ENCODE data around the gene UBE2E1. TPM values are rescaled to one million over a fixed set of nuclear protein-coding genes. Genes with fewer than 3 reads are reported as not detected.
A peak's percentile ranks its signal among the peaks of the same experiment; 100 is the strongest.

Gene UBE2E1
- total and polyA plus RNA-seq, 2 of the 4 experiments (the other 2 are of a cell fraction), result 54.1 to 91.6 TPM

DNA sequence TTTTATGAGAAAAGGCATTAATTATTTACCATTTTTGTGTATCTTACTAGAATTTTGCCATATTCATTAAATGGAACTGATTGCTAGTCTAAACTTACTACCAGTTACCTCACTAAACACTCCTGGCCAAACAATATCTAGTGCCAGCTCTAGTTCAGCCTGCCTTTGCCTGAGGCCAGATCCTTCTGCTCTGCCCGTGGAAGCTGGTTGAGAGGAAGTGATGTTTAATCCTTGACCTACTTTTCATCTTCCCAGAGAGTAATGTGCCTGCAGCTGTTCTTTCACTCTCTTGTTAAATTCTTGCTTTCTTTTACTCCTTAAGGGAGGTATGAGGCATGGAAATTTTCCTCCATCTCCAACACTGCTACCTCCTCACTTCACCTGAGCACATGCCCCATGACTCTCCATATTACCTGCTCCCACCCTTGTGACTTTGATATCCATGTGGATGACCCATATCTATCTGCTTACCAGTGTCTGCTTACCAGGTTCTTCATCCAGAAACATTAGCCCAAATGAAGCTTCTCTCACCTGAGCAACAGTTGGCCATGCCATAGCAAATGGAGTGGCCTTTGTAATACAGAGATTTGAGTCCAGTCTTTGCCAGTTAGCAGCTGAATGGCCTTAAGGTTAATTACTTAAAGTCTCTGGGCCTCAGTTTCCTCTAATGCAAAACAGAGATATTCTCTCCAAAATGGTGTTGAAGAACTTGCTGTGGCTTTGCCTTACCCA is 53.4 kb downstream of the UBE2E1 start:
- WGBS, 2 experiments (ENCODE audit: extremely low coverage in 2 of 2, insufficient read length in 1 of 2), result no CpG with 5 or more reads among the region's 1 CpG
- peaks cover 14 to 73% of the 10 kb centered on the region in 2 experiments for H3K79me1 ChIP-seq (ENCODE audit: low read depth in 1 of 2, low read length in 2 of 2)
- H2BK15ac ChIP-seq (ENCODE audit: low read depth, low read length), result no peak overlapping the region
- H3K4ac ChIP-seq (ENCODE audit: low read depth, low read length), result no peak overlapping the region
- H2AK9ac ChIP-seq (replicated peaks; ENCODE audit: low read depth, low read length, poor library complexity), result no peak overlapping the region
- no peak overlapping the region for H4K8ac ChIP-seq (ENCODE audit: low read depth in 2 of 2, low read length in 2 of 2)
- H2BK5ac ChIP-seq (ENCODE audit: low read depth, low read length, poor library complexity, severe bottlenecking), result no peak overlapping the region
- ATAC-seq (ENCODE audit: low read depth) (peak; percentile 47), DNase-seq (peak; percentile 39)
- H2AFZ ChIP-seq (replicated peaks; ENCODE audit: low read length, poor library complexity), result no peak overlapping the region
- peaks cover 16% of the 10 kb centered on the region for H3K4me1 ChIP-seq (ENCODE audit: control insufficient read depth, insufficient read depth, low read length)
- in situ Hi-C loops (cut with MboI; ENCODE audit: low sequenced_read_pairs) (no loop called here), dilution Hi-C loops (cut with HindIII; ENCODE audit: low sequenced_read_pairs, unreplicated experiment) (no loop called here), intact Hi-C loops (cut with micrococcal nuclease) (no loop called here)
- H2AK5ac ChIP-seq (ENCODE audit: low read depth, low read length), result no peak overlapping the region; the same call in 1 of the 2 replicates
- no peak overlapping the region; the same call in 1 of the 2 replicates for H2BK20ac ChIP-seq (ENCODE audit: low read depth, low read length)
- no peak overlapping the region for H3K27ac ChIP-seq (ENCODE audit: insufficient read depth, low read length)
- no peak overlapping the region for H3K9ac ChIP-seq (ENCODE audit: low read depth, low read length)
- H3K4me2 ChIP-seq (ENCODE audit: low read depth, low read length), result peak overlapping the region; percentile 72; the same call in 1 of the 2 replicates
- no peak overlapping the region for H4K5ac ChIP-seq (ENCODE audit: low read depth, low read length)
- H3K9me3 ChIP-seq (ENCODE audit: control insufficient read depth, insufficient read depth, low read length), result no peaks in the 10 kb centered on the region
- H3K18ac ChIP-seq (ENCODE audit: low read depth, low read length), result no peak overlapping the region
- H3K4me3 ChIP-seq (ENCODE audit: insufficient read depth, low read depth, low read length), result no peak overlapping the region
- no peak overlapping the region for H4K91ac ChIP-seq (ENCODE audit: insufficient read depth, low read depth, low read length)
- H3K56ac ChIP-seq (ENCODE audit: extremely low read depth, insufficient read depth, low read length), result no peak overlapping the region
- peaks cover 62% of the 10 kb centered on the region for H4K20me1 ChIP-seq (ENCODE audit: insufficient read depth, low read length)
- H3K9me1 ChIP-seq (ENCODE audit: insufficient read depth, low read length), result peaks cover 20% of the 10 kb centered on the region
- H3K14ac ChIP-seq (replicated peaks; ENCODE audit: low read depth, low read length), result peak overlapping the region; percentile 60
- no peaks in the 10 kb centered on the region for H3K27me3 ChIP-seq (ENCODE audit: control insufficient read depth, insufficient read depth, low read length)
- POLR2A ChIA-PET (ENCODE audit: unreplicated experiment), result no interaction called here
- H2BK120ac ChIP-seq (ENCODE audit: low read depth, low read length), result no peak overlapping the region
- BruUV-seq (replicated peaks), result no TSS peak
- H3K23ac ChIP-seq (ENCODE audit: low read depth, low read length), result no peak overlapping the region
- CTCF ChIA-PET, result interaction anchor here (0.6 to 0.9 kb wide), 2 partner anchors 15 to 102 kb away, joined by 3 read pairs; no protein-coding TSS in a partner anchor
- peaks cover 3% of the 10 kb centered on the region; the same call in 1 of the 2 replicates for H3K36me3 ChIP-seq (ENCODE audit: control insufficient read depth, insufficient read depth, low read length)
- TF ChIP-seq SMC3 (IDR thresholded peaks at IDR 0.05; ENCODE audit: low read depth, low read length) (no peak), CHD1 (IDR thresholded peaks at IDR 0.05; ENCODE audit: low read depth, low read length) (no peak), MXI1 (IDR thresholded peaks at IDR 0.05; ENCODE audit: borderline replicate concordance, low read depth, low read length) (no peak), POLR2A (IDR thresholded peaks at IDR 0.05; ENCODE audit: low read depth, low read length) (no peak), RCOR1 (IDR thresholded peaks at IDR 0.05; ENCODE audit: insufficient replicate concordance, low read length) (no peak), BHLHE40 (IDR thresholded peaks at IDR 0.05; ENCODE audit: low read depth, low read length) (no peak), RFX5 (IDR thresholded peaks at IDR 0.05; ENCODE audit: low read depth, low read length) (no peak), MAFK (IDR thresholded peaks at IDR 0.05; ENCODE audit: low read depth, low read length) (no peak), NFE2L2 (IDR thresholded peaks at IDR 0.05; ENCODE audit: low read depth, low read length) (no peak), RAD21 (IDR thresholded peaks at IDR 0.05; ENCODE audit: low read length) (no peak), FOS (IDR thresholded peaks at IDR 0.05; ENCODE audit: low read depth, low read length) (no peak), CEBPB (IDR thresholded peaks at IDR 0.05; ENCODE audit: low read depth, low read length) (no peak)
- TF ChIP-seq, protein P1, sequence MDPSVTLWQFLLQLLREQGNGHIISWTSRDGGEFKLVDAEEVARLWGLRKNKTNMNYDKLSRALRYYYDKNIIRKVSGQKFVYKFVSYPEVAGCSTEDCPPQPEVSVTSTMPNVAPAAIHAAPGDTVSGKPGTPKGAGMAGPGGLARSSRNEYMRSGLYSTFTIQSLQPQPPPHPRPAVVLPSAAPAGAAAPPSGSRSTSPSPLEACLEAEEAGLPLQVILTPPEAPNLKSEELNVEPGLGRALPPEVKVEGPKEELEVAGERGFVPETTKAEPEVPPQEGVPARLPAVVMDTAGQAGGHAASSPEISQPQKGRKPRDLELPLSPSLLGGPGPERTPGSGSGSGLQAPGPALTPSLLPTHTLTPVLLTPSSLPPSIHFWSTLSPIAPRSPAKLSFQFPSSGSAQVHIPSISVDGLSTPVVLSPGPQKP (IDR thresholded peaks at IDR 0.05; ENCODE audit: borderline replicate concordance, low read depth, low read length), result no peak
- TF ChIP-seq, protein P2, sequence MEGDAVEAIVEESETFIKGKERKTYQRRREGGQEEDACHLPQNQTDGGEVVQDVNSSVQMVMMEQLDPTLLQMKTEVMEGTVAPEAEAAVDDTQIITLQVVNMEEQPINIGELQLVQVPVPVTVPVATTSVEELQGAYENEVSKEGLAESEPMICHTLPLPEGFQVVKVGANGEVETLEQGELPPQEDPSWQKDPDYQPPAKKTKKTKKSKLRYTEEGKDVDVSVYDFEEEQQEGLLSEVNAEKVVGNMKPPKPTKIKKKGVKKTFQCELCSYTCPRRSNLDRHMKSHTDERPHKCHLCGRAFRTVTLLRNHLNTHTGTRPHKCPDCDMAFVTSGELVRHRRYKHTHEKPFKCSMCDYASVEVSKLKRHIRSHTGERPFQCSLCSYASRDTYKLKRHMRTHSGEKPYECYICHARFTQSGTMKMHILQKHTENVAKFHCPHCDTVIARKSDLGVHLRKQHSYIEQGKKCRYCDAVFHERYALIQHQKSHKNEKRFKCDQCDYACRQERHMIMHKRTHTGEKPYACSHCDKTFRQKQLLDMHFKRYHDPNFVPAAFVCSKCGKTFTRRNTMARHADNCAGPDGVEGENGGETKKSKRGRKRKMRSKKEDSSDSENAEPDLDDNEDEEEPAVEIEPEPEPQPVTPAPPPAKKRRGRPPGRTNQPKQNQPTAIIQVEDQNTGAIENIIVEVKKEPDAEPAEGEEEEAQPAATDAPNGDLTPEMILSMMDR (conservative IDR thresholded peaks at IDR 0.05; ENCODE audit: low read depth, low read length), result no peak
- TF ChIP-seq, protein P3, sequence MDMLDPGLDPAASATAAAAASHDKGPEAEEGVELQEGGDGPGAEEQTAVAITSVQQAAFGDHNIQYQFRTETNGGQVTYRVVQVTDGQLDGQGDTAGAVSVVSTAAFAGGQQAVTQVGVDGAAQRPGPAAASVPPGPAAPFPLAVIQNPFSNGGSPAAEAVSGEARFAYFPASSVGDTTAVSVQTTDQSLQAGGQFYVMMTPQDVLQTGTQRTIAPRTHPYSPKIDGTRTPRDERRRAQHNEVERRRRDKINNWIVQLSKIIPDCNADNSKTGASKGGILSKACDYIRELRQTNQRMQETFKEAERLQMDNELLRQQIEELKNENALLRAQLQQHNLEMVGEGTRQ (IDR thresholded peaks at IDR 0.05; ENCODE audit: low read depth, low read length), result no peak
